GM19023 (cell line): ENCODE data around the gene SLC10A1.
"Not testable (repeated sequence)": the region's sequence is repeated elsewhere in the genome, so short reads cannot be mapped to it uniquely, and the experiment has no call there.

Experiments used
- ATAC-seq: cut with Tn5 transposase; IDR thresholded peaks from one replicate; pipeline ENCODE4 v1.9.1; 2021; ENCODE audit warnings: mild to moderate bottlenecking, moderate library complexity; ENCODE audit not compliant: unreplicated experiment

The SLC10A1 gene

DNA sequence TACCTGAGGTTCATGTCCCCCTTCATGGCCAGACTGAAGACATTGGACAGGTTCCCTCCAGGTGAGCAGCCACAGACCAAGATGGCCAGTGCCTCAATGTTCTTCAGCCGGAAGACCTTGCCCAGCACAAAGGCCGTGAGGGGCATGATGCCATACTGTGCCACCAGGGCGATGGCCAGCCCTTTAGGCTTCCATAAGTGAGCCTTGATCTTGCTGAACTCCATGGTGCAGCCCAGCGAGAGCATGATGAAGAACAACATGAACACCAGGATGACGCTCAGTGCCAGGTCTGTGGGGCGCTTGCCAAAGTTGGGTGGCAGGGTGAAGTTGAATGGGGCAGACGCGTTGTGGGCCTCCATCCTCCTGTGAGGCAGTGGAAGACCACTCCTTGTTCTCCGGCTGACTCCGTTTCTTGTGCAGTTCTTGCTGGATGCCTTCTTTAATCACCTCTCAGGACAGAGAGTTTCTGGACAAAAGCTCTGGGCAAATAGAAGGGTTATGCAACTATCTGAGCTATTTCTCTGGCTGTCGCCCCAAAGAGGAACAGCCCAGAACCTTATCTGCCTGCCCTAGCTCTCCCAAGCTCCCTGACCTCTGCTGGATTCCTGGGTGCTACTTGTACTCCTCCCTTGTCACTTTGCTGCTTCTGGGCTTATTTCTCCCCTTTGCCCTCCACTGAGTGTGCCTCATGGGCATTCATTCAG is at the start of gene SLC10A1:
SLC10A1 (minus strand) TSS at position 445 of the 704 bp plus-strand sequence; CDS start at position 359, 86 bp downstream.
- ATAC-seq, result no peak

GRCh38 chr14:69845787-69846186 is 48.7 kb upstream of the SLC10A1 start:
- no peak for ATAC-seq

DNA sequence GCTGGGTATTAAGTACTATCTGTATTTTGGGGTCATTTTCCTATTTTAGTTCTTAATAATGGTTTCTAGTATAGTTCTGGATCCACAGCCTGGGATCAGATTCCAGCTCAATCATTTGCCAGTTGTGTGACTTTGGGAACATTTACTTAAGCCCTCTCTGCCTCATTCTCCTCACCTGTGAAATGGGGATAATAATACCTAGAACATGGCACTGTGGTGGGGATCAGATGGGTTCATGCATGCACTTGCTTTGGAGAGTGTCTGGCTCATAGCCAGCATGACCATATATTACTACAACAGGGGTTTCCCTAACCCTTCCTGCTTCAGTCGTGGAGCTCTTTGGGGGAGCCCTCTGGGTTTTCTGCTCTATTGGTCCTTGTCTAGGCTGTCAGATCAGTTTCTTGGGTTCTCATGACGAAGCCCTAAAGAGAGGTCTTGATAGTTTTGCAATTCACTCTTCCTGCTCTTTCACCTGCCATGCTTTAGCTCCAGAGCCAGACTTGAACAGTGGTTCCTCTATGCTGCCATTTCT is 48.1 kb upstream of the SLC10A1 start:
- ATAC-seq, result no peak

GRCh38 chr14:69844171-69844570 is 47.1 kb upstream of the SLC10A1 start:
- ATAC-seq, result no peak

DNA sequence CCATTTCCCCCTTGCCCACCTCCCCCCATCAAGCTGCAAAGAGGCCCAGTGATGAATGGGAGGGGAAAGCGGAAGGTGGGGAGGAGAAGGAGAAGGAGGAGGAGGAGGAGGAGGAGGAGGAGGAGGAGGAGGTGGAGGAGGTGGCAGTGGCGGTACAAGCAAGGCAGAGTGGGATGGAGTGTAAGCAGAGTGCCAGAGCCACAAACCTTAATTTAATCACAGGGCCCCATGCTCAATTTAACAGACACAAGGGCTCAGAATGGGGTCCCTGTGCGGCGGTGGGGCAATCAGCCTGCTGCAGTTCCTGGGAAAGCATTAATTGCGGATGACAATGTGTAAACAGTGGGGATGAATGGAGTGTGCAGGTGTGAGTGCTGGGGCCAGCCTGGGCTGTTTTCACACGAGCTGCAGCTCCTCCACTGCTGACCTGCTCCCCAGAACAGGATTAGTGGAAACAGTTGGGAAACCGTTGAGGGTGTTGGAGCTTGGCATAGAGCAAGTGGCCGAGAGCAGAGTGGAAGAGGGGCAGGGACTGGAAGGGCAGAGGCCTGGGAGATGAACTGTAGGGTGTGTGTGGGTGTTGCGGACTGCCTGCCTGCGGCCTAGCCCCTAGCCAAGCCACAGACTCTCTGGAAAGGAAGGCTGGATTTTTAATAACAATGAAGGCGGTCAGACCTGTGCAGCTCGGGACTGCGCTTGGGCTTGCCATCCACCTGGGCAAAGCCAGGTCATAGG is 45.8 kb upstream of the SLC10A1 start:
- ATAC-seq, result no peak

- ATAC-seq, result no peak
Measured at GRCh38 chr14:69841656-69842055, 44.6 kb upstream of the SLC10A1 start.

- ATAC-seq, result no peak
Measured at GRCh38 chr14:69839661-69840060, 42.6 kb upstream of the SLC10A1 start.

- no peak for ATAC-seq
Measured at GRCh38 chr14:69838881-69839416, 41.9 kb upstream of the SLC10A1 start.

GRCh38 chr14:69828879-69829278 is 31.8 kb upstream of the SLC10A1 start:
- ATAC-seq, result no peak

DNA sequence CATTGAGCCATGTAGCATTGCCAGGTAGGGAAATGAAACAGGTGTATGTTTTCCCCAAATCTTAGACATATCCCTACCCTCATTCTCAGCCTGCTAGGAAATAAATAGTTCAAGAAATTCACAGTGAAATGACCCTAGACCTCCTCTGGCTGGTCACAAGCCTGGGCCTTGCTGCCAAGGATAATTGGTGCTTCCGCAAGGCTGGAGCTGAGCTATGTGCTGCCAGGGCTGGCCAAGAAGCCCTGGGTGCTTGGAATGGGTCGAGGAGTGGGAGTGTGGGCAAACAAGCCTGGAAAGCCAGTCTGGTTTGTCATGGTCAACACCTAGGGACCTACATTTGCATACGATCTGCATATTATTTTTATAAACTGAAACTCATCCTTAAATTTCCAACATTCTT is 31.3 kb upstream of the SLC10A1 start:
- no peak for ATAC-seq

GRCh38 chr14:69827560-69827959 is 30.5 kb upstream of the SLC10A1 start:
- no peak for ATAC-seq

DNA sequence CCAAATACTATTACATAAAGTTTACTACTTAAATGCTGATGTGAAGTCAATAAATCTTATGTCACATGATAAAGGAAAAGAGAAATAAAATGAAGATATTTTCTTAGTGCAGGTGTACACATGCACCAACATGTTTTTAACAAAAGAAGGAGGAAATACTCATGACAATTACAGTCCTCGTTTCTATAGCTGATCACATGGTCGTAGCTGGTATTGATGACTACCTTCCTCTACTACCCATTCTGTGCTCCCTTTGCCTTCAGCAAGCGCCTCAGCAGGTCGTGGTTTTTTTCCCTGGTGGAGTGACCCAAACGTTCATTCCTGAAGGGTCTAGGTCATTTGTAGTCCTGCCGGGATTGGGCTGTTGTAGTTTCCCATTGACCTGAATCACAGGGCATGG is 25.4 kb upstream of the SLC10A1 start:
- no peak for ATAC-seq

DNA sequence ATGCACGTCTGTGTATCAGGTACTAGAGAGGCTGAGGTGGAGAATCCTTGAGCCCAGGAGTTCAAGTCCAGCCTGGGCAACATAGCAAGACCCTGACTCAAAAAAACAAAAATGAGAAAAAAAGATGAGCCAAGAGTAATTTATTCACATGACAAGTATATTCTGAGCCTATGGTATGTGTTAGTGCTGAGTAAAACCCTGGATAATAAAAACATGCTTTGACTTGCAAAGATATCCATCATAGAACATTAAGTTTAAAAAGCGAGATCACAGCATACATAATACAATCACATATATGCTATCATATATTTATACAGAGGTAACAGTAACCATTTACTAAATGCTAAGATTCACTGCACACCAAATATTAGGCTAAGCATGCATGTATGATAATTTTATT is 23.9 kb upstream of the SLC10A1 start:
- ATAC-seq, result no peak

- ATAC-seq, result no peak
Measured at GRCh38 chr14:69819607-69820006, 22.6 kb upstream of the SLC10A1 start.

DNA sequence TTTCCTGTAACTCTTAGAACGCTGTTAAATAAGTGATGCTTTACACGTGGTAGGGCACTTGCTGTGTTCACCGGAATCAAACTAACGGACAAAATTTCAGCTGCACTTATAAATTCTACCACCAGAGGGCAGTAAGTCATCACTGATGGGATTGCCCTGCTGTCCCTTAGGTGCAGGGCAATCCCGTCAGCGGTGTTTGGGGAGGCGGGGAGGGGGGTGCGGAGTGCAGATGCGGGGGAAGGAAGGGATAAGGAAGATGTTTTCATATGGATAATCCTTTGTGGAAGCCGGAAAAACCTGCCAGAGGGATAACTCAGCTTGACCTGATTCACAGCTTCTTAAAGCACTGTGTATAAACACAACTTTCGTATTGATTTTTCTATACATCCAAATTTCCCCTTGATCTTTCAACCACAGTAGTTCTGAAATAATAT is 21.7 kb upstream of the SLC10A1 start:
- ATAC-seq, result no peak

DNA sequence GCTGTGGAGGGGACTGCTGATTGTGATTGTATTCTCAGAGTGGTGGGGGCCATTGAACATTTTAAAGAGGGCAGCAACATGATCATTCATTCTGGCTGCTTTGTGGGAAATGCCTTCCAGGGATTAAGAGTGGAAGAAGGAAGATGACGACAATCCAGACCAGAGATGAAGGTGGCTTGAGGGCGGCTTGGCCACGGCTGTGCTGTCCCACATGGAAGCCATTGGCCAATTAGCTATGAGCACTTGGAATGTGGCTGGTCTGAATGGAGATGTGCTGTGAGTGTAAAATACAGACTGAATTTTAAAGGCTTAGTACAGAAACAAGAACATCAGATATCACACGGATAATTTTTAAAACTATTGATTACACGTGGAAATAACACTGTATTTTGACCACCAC is 19.2 kb upstream of the SLC10A1 start:
- no peak for ATAC-seq

DNA sequence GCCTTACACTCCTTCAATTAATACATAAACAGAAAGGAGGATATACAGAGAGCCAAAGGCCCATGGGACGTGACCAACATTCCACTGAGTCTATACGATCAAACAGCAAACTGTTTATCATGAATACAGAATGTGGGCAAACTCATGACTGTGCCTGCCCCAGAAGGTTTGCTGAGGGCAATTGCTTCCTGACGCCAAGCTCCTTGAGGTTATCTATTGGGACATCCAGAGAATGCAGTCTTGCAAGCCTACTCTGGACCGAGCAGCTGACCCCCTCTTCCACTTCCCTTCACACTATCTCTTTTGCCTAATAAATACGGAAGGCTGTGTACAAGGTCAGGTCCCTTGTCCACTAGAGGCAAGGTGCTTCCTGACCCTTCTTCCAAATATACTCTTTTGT is 18.5 kb upstream of the SLC10A1 start:
- no peak for ATAC-seq

DNA sequence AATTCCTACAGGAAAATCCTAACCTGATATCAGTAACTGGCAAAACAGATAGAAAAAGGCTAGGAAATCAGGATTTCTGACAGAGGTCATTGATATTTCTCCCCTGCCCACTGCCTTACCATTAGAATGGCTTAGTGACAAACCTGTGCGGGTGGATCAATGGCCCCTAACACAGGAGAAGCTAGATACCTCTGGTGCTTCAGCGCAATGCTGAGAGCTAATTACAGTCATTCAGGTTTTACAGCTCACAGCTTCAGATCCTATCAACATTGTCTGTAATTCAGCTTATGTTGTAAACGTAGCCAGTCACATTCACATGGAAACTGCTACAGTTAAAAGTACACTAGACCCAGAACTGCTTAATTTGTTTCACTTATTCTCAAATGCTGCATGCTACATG is 17.4 kb upstream of the SLC10A1 start:
- ATAC-seq, result no peak

DNA sequence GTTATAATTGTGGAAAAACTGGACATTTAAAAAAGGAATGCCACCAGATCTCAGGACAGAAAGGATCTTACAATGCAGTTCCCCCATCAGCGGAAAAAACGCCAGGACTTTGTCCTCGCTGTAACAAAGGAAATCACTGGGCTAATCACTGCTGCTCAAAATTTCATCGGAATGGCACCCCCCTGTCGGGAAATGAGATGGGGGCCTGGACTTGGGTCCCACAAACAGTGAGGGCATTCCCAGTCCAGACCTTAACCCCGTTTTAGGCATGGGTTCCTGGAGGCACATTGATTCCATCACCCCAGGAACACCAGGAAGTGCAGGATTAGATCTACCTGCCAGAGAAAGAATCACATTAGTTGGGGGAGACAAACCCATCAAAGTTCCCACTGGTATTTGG is 16.3 kb upstream of the SLC10A1 start:
- ATAC-seq, result not testable (repeated sequence)

GRCh38 chr14:69812711-69813110 is 15.7 kb upstream of the SLC10A1 start:
- no peak for ATAC-seq

GRCh38 chr14:69811868-69812252 is 14.8 kb upstream of the SLC10A1 start:
- no peak for ATAC-seq
